Upper lobe of right lung (tissue), 1 donor: ENCODE results near the gene GDPD2. TPM values are rescaled to one million over a fixed set of nuclear protein-coding genes. Genes with fewer than 3 reads are reported as not detected.

Experiments
- ATAC-seq: fragments of 200-7000 bp; cut with Tn5 transposase; one replicate; pipeline ENCODE4 v1.9.1; 2020; ENCODE audit warnings: mild to moderate bottlenecking, moderate library complexity
- DNase-seq: peaks from one replicate; pipeline ENCODE4 v3.0.0-alpha.2; 2020
- H3K27ac ChIP-seq: fragments of 200-600 bp; one replicate; pipeline ENCODE4 v1.8.0; 2022
- H3K27me3 ChIP-seq: fragments of 200-600 bp; one replicate; pipeline ENCODE4 v1.8.0; 2022; ENCODE audit warnings: mild to moderate bottlenecking
- H3K36me3 ChIP-seq: fragments of 200-600 bp; one replicate; pipeline ENCODE4 v1.8.0; 2022
- H3K4me1 ChIP-seq: fragments of 200-600 bp; one replicate; pipeline ENCODE4 v1.8.0; 2022
- H3K4me3 ChIP-seq: fragments of 200-600 bp; one replicate; pipeline ENCODE4 v1.8.0; 2022; ENCODE audit warnings: mild to moderate bottlenecking
- H3K9me3 ChIP-seq: fragments of 200-600 bp; one replicate; pipeline ENCODE4 v1.8.0; 2022
- CTCF ChIP-seq: fragments of 200-600 bp; IDR thresholded peaks from one replicate; pipeline ENCODE4 v1.8.0; 2022; ENCODE audit warnings: antibody characterized with exemption
- intact Hi-C: fragments of 100-400 bp; cut with DNase I; formaldehyde crosslinking; loops from one replicate; pipeline ENCODE4 v1.11.0; 2022
- total RNA-seq: library from RNA; stranded (reverse); fragmentation: NEBNext Ultra II Directional; extraction: Animal tissue kit (Norgen Biotek cat#: 25700); gene quantifications from one replicate; pipeline ENCODE4 v1.2.1, GENCODE V29; 2021
- donor health status: DM: no; HTN: yes; CAD: no; lungs with severe emphysema.

Gene GDPD2
- total RNA-seq, 1 donor from 2014 or later, result not detected

DNA sequence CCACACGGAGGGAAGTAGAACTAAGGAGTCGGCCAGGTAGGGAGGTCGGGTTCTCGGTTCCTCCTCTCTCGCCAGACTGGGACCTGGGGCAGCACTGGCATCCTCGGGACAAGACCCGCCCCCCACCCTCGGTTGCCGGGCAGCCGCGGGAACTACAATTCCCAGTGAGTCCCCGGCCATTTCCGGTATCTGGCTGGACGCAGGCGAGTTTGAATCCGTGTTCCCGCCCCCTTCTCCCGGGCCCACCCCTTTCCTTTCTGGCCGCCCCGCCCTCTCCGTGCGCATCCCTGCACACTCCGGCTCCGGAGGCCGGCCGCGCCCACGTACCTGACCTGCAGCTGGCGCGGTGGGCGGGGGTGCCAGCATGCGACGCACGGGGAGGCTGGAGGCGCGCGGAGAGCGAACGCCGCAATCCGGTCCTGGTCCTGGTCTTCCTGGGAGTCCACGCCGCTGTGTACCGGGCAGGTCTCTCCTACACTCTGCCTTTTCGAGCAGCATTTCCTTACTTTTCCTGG is 11.3 kb downstream of the GDPD2 start:
- peak overlapping the region; percentile 66 for H3K4me3 ChIP-seq
- no peaks in the 10 kb centered on the region for H3K9me3 ChIP-seq
- intact Hi-C loops, result no loop called here
- no peaks in the 10 kb centered on the region for H3K36me3 ChIP-seq
- ATAC-seq (peak; percentile 95), DNase-seq (peak; percentile 91)
- H3K4me1 ChIP-seq, result no peaks in the 10 kb centered on the region
- TF ChIP-seq CTCF, result no peak
- peak overlapping the region; percentile 70 for H3K27ac ChIP-seq
- no peaks in the 10 kb centered on the region for H3K27me3 ChIP-seq

GRCh38 chrX:70434914-70435586 is 11.9 kb downstream of the GDPD2 start:
- H3K4me3 ChIP-seq, result peak overlapping the region; percentile 66
- no peaks in the 10 kb centered on the region for H3K4me1 ChIP-seq
- no peaks in the 10 kb centered on the region for H3K9me3 ChIP-seq
- DNase-seq, result no peak
- H3K27me3 ChIP-seq, result no peaks in the 10 kb centered on the region
- no peaks in the 10 kb centered on the region for H3K36me3 ChIP-seq
- H3K27ac ChIP-seq, result no peak overlapping the region
- intact Hi-C loops, result no loop called here
- no peak for ATAC-seq
- TF ChIP-seq CTCF, result no peak

DNA sequence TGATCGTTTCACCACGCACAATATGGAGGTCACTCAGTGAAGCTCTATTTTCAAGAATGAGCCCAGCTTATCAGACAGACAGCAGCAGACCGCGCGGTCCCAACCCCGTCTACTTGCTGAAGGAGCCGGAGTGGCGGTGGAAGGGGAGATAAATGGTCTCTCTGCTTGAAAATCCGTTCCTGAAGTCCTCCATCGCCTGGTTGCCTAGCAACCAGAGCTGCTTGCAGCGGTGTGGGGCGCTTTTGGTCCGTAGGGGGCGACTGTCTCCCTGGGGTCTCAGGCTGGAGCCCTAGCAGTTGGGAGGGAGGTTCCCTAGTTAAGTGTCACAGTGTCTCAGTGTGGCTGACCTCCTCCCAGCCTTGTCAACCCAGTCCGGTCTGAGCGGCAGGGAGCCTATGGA is 13.2 kb downstream of the GDPD2 start:
- H3K36me3 ChIP-seq, result no peaks in the 10 kb centered on the region
- H3K9me3 ChIP-seq, result no peaks in the 10 kb centered on the region
- H3K27me3 ChIP-seq, result no peaks in the 10 kb centered on the region
- DNase-seq, result no peak
- no peak overlapping the region for H3K4me3 ChIP-seq
- no peak for TF ChIP-seq CTCF
- H3K27ac ChIP-seq, result no peak overlapping the region
- H3K4me1 ChIP-seq, result no peaks in the 10 kb centered on the region
- no peak for ATAC-seq
- intact Hi-C loops, result no loop called here

- H3K27me3 ChIP-seq, result no peaks in the 10 kb centered on the region
Measured at GRCh38 chrX:70437011-70437410, 13.9 kb downstream of the GDPD2 start.

GRCh38 chrX:70437921-70438665 is 15.0 kb downstream of the GDPD2 start:
- Histone ChIP-seq H3K4me1 (no peaks in the 10 kb centered on the region), H3K9me3 (no peaks in the 10 kb centered on the region), H3K27me3 (no peaks in the 10 kb centered on the region), H3K27ac (no peak overlapping the region), H3K36me3 (no peaks in the 10 kb centered on the region), H3K4me3 (no peak overlapping the region)
- no peak for ATAC-seq
- DNase-seq, result no peak
- TF ChIP-seq CTCF, result no peak
- intact Hi-C loops, result no loop called here

More at GRCh38 chrX:70437011-70437410, 13.9 kb downstream of the GDPD2 start:
- no peaks in the 10 kb centered on the region for H3K36me3 ChIP-seq
- no peak overlapping the region for H3K4me3 ChIP-seq
- no peak for TF ChIP-seq CTCF
- no peaks in the 10 kb centered on the region for H3K4me1 ChIP-seq
- no peaks in the 10 kb centered on the region for H3K9me3 ChIP-seq
- intact Hi-C loops, result no loop called here
- H3K27ac ChIP-seq, result no peak overlapping the region
- no peak for DNase-seq
- ATAC-seq, result no peak
